Measurements from ENCODE around the gene ATP9A. TPM values are rescaled to one million over a fixed set of nuclear protein-coding genes. Genes with fewer than 3 reads are reported as not detected.

ATP9A gene
- total and polyA plus RNA-seq, 2 of the 4 experiments (the other 2 are of a cell fraction), result 10.6 to 22.4 TPM

DNA sequence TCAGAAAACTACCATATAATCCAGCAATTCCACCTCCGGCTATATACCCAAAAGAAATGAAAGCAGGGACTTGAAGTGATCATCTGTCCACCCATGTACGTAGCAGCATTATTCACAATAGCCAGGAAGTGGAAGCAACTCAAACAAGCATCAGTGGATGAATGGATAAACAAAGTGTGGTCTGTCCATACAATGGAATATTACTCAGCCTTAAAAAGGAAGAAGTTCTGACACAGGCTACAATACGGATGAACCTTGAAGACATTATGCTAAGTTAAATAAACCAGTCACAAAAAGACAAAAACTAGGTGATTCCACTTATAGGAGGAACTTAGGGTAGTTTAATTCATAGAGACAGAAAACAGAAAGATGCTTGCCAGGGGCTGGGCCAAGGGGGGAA, 76.5 kb downstream of the ATP9A start:
- H2BK15ac ChIP-seq (ENCODE audit: low read depth, low read length), result no peak overlapping the region

More for the DNA sequence above, 76.5 kb downstream of the ATP9A start:
- TF ChIP-seq MXI1 (IDR thresholded peaks at IDR 0.05; ENCODE audit: borderline replicate concordance, low read depth, low read length) (no peak), FOS (IDR thresholded peaks at IDR 0.05; ENCODE audit: low read depth, low read length) (no peak), MAFK (IDR thresholded peaks at IDR 0.05; ENCODE audit: low read depth, low read length) (no peak), NFE2L2 (IDR thresholded peaks at IDR 0.05; ENCODE audit: low read depth, low read length) (no peak), RCOR1 (IDR thresholded peaks at IDR 0.05; ENCODE audit: insufficient replicate concordance, low read length) (no peak), RAD21 (IDR thresholded peaks at IDR 0.05; ENCODE audit: low read length) (no peak), MAZ (IDR thresholded peaks at IDR 0.05; ENCODE audit: borderline replicate concordance, low read depth, low read length) (no peak), SMC3 (IDR thresholded peaks at IDR 0.05; ENCODE audit: low read depth, low read length) (no peak), BHLHE40 (IDR thresholded peaks at IDR 0.05; ENCODE audit: low read depth, low read length) (no peak), POLR2A (IDR thresholded peaks at IDR 0.05; ENCODE audit: low read depth, low read length) (no peak), CHD1 (IDR thresholded peaks at IDR 0.05; ENCODE audit: low read depth, low read length) (no peak), RFX5 (IDR thresholded peaks at IDR 0.05; ENCODE audit: low read depth, low read length) (no peak), CEBPB (IDR thresholded peaks at IDR 0.05; ENCODE audit: low read depth, low read length) (no peak)
- TF ChIP-seq, protein P1, sequence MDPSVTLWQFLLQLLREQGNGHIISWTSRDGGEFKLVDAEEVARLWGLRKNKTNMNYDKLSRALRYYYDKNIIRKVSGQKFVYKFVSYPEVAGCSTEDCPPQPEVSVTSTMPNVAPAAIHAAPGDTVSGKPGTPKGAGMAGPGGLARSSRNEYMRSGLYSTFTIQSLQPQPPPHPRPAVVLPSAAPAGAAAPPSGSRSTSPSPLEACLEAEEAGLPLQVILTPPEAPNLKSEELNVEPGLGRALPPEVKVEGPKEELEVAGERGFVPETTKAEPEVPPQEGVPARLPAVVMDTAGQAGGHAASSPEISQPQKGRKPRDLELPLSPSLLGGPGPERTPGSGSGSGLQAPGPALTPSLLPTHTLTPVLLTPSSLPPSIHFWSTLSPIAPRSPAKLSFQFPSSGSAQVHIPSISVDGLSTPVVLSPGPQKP (IDR thresholded peaks at IDR 0.05; ENCODE audit: borderline replicate concordance, low read depth, low read length), result no peak
- TF ChIP-seq, protein P2, sequence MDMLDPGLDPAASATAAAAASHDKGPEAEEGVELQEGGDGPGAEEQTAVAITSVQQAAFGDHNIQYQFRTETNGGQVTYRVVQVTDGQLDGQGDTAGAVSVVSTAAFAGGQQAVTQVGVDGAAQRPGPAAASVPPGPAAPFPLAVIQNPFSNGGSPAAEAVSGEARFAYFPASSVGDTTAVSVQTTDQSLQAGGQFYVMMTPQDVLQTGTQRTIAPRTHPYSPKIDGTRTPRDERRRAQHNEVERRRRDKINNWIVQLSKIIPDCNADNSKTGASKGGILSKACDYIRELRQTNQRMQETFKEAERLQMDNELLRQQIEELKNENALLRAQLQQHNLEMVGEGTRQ (IDR thresholded peaks at IDR 0.05; ENCODE audit: low read depth, low read length), result no peak
- TF ChIP-seq, protein P3, sequence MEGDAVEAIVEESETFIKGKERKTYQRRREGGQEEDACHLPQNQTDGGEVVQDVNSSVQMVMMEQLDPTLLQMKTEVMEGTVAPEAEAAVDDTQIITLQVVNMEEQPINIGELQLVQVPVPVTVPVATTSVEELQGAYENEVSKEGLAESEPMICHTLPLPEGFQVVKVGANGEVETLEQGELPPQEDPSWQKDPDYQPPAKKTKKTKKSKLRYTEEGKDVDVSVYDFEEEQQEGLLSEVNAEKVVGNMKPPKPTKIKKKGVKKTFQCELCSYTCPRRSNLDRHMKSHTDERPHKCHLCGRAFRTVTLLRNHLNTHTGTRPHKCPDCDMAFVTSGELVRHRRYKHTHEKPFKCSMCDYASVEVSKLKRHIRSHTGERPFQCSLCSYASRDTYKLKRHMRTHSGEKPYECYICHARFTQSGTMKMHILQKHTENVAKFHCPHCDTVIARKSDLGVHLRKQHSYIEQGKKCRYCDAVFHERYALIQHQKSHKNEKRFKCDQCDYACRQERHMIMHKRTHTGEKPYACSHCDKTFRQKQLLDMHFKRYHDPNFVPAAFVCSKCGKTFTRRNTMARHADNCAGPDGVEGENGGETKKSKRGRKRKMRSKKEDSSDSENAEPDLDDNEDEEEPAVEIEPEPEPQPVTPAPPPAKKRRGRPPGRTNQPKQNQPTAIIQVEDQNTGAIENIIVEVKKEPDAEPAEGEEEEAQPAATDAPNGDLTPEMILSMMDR (conservative IDR thresholded peaks at IDR 0.05; ENCODE audit: low read depth, low read length), result no peak
- no peaks in the 10 kb centered on the region for H4K20me1 ChIP-seq (ENCODE audit: insufficient read depth, low read length)
- no peak overlapping the region for H3K4me3 ChIP-seq (ENCODE audit: insufficient read depth, low read depth, low read length)
- no peak overlapping the region for H4K91ac ChIP-seq (ENCODE audit: insufficient read depth, low read depth, low read length)
- H4K8ac ChIP-seq (ENCODE audit: low read depth in 2 of 2, low read length in 2 of 2), result no peak overlapping the region
- H3K9ac ChIP-seq (ENCODE audit: low read depth, low read length), result no peak overlapping the region
- ChIA-PET CTCF (no interaction called here), POLR2A (ENCODE audit: unreplicated experiment) (no interaction called here)
- H2AK5ac ChIP-seq (ENCODE audit: low read depth, low read length), result no peak overlapping the region
- no peak for ATAC-seq (ENCODE audit: low read depth)
- H2BK20ac ChIP-seq (ENCODE audit: low read depth, low read length), result no peak overlapping the region
- no peak overlapping the region for H2BK5ac ChIP-seq (ENCODE audit: low read depth, low read length, poor library complexity, severe bottlenecking)
- H3K18ac ChIP-seq (ENCODE audit: low read depth, low read length), result no peak overlapping the region
- H3K4ac ChIP-seq (ENCODE audit: low read depth, low read length), result no peak overlapping the region
- intact Hi-C loops (cut with micrococcal nuclease) (no loop called here), in situ Hi-C loops (cut with MboI; ENCODE audit: low sequenced_read_pairs) (no loop called here), dilution Hi-C loops (cut with HindIII; ENCODE audit: low sequenced_read_pairs, unreplicated experiment) (no loop called here)
- H3K9me1 ChIP-seq (ENCODE audit: insufficient read depth, low read length), result peaks cover 15% of the 10 kb centered on the region
- no peak overlapping the region for H2BK120ac ChIP-seq (ENCODE audit: low read depth, low read length)
- no peak overlapping the region for H4K5ac ChIP-seq (ENCODE audit: low read depth, low read length)
- H2AFZ ChIP-seq (replicated peaks; ENCODE audit: low read length, poor library complexity), result no peak overlapping the region
- H2AK9ac ChIP-seq (replicated peaks; ENCODE audit: low read depth, low read length, poor library complexity), result no peak overlapping the region
- H3K14ac ChIP-seq (replicated peaks; ENCODE audit: low read depth, low read length), result no peak overlapping the region
- no peaks in the 10 kb centered on the region for H3K9me3 ChIP-seq (ENCODE audit: control insufficient read depth, insufficient read depth, low read length)
- no peak overlapping the region for H3K23ac ChIP-seq (ENCODE audit: low read depth, low read length)
- no peak for DNase-seq
- H3K27ac ChIP-seq (ENCODE audit: insufficient read depth, low read length), result no peak overlapping the region
- H3K4me1 ChIP-seq (ENCODE audit: control insufficient read depth, insufficient read depth, low read length), result peaks cover 9% of the 10 kb centered on the region; the same call in 1 of the 2 replicates
- H3K4me2 ChIP-seq (ENCODE audit: low read depth, low read length), result no peak overlapping the region
- no TSS peak for BruUV-seq (replicated peaks)
- peaks cover 19% of the 10 kb centered on the region for H3K36me3 ChIP-seq (ENCODE audit: control insufficient read depth, insufficient read depth, low read length)
- WGBS, 2 experiments (ENCODE audit: extremely low coverage in 2 of 2, insufficient read length in 1 of 2), result no CpG with 5 or more reads among the region's 3 CpGs
- peaks cover 0 to 11% of the 10 kb centered on the region in 2 experiments; a peak in 2 of 4 replicates for H3K79me1 ChIP-seq (ENCODE audit: low read depth in 1 of 2, low read length in 2 of 2)
- no peaks in the 10 kb centered on the region for H3K27me3 ChIP-seq (ENCODE audit: control insufficient read depth, insufficient read depth, low read length)
- no peak overlapping the region for H3K56ac ChIP-seq (ENCODE audit: extremely low read depth, insufficient read depth, low read length)
